ENCODE results near the gene CHTOP.
A peak's percentile ranks its signal among the peaks of the same experiment; 100 is the strongest.
"Not testable (repeated sequence)": the region's sequence is repeated elsewhere in the genome, so short reads cannot be mapped to it uniquely, and the experiment has no call there.

The CHTOP gene, protein sequence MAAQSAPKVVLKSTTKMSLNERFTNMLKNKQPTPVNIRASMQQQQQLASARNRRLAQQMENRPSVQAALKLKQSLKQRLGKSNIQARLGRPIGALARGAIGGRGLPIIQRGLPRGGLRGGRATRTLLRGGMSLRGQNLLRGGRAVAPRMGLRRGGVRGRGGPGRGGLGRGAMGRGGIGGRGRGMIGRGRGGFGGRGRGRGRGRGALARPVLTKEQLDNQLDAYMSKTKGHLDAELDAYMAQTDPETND

DNA sequence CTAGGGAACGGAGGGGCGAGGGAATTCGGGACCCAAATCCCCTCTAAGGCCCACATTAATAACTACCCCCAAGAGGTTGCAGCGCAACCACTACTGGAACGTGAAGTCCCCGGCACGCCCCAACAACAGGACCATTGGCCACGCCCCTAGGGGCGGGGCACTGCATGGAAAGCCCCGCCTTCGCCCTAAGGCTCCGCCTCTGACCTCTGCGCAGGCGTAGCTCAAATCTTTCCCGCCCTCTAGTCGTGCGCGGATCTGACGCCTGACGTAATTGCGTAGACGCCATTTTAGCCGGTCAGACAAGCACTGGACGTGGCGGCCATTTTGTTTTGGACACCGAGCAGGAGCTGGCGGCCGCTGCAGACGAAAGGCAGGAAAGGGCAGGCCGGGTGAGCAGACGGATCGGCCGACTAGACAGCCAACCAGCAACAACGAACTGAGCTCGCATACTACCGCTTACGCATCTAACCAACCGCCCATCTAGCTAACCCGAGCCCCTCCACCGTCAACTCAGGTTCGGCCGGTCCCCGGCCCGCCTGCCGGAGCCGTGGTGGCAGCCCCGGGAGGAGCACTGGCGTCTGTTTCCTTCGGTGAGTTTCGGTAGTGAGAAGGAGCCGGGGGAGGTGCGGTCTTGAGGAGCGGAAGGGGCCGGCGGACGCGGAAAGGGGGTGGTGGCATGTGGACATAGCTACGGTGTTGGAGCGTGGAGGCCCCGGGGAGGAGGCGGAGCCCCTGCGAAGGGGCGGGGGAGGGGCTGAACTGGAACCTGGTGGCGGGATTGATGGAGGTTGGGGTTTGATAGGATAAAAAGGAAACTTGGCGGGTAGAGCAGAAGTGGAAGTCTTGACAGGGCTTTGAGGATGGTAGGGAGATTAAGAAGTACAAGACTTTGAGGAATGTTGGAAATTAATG lies at the start of gene CHTOP:
CHTOP (plus strand) TSS at position 313 of the 912 bp plus-strand sequence. CDS start 2,523 bp downstream, outside the sequence.
- DNase-seq (ENCODE audit: low read depth) = peak; percentile 99
- peak within 1 kb of the TSS; percentile 99 for H3K4me3 ChIP-seq (ENCODE audit: low read length)
- TF ChIP-seq, protein P1, sequence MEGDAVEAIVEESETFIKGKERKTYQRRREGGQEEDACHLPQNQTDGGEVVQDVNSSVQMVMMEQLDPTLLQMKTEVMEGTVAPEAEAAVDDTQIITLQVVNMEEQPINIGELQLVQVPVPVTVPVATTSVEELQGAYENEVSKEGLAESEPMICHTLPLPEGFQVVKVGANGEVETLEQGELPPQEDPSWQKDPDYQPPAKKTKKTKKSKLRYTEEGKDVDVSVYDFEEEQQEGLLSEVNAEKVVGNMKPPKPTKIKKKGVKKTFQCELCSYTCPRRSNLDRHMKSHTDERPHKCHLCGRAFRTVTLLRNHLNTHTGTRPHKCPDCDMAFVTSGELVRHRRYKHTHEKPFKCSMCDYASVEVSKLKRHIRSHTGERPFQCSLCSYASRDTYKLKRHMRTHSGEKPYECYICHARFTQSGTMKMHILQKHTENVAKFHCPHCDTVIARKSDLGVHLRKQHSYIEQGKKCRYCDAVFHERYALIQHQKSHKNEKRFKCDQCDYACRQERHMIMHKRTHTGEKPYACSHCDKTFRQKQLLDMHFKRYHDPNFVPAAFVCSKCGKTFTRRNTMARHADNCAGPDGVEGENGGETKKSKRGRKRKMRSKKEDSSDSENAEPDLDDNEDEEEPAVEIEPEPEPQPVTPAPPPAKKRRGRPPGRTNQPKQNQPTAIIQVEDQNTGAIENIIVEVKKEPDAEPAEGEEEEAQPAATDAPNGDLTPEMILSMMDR (IDR thresholded peaks at IDR 0.05; ENCODE audit: insufficient read depth, low read depth, low read length, missing control alignments) = no peak

DNA sequence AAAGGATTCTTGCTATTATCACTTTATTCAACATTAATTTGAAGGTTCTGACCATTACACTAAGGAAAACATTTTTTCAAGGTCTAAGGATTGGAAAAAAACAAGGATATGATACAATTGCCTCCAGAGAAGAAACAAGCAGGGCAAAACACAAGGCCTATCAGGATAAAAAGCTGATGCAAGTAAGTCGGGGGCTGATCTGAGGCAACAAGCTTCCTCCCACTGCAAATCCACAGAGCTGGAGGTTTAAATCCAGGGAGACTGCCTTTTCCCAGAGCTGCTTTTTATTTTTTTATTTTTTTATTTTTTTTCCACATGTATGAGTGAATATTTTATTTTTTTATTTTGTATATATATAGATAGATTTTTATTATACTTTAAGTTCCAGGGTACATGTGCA lies 48.9 kb upstream of the CHTOP start:
- TF ChIP-seq, protein P1 (IDR thresholded peaks at IDR 0.05; ENCODE audit: insufficient read depth, low read depth, low read length, missing control alignments) = no peak
- H3K4me3 ChIP-seq (ENCODE audit: low read length) = no peak overlapping the region
- DNase-seq (ENCODE audit: low read depth) = no peak

DNA sequence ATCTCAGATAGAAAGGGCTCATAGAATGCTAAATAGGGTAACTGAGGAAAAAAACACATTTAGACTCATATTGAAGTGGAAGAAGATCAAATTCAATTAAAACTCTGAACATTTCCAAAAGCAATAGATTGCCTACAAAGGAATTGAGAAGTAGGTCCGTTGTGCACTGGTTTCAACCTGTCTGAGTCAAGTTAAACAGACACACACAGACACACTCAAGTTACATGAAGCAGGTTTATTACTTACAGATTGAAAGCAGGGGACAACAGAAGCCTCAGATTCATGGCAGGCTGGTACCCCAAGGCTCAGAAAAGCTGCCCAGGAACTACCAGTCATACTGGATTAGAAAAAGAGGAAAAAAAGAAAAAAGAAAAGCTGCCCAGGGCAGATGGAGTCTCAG lies 47.5 kb upstream of the CHTOP start:
- H3K4me3 ChIP-seq (ENCODE audit: low read length) = no peak overlapping the region
- TF ChIP-seq, protein P1 (IDR thresholded peaks at IDR 0.05; ENCODE audit: insufficient read depth, low read depth, low read length, missing control alignments) = no peak
- no peak for DNase-seq (ENCODE audit: low read depth)

DNA sequence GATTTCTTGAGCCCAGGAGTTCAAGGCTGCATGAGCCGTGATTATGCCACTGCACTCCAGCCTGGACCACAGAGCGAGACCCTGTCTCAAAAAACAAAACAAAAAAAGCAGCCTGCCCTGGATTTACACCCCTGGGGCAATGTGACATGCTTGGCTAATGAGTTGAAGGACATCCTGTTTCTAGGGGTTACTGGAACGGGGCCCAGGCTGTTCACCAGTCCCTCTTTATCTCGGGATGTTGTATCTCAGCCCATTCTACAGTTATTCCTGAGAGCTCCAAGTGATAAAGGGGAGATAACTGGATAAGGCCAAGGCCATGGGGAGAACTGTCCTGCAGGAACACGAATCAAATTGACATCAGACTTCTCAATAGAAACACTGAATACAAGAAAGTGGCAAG lies 46.6 kb upstream of the CHTOP start:
- H3K4me3 ChIP-seq (ENCODE audit: low read length) = no peak overlapping the region
- TF ChIP-seq, protein P1 (IDR thresholded peaks at IDR 0.05; ENCODE audit: insufficient read depth, low read depth, low read length, missing control alignments) = no peak
- DNase-seq (ENCODE audit: low read depth) = no peak

DNA sequence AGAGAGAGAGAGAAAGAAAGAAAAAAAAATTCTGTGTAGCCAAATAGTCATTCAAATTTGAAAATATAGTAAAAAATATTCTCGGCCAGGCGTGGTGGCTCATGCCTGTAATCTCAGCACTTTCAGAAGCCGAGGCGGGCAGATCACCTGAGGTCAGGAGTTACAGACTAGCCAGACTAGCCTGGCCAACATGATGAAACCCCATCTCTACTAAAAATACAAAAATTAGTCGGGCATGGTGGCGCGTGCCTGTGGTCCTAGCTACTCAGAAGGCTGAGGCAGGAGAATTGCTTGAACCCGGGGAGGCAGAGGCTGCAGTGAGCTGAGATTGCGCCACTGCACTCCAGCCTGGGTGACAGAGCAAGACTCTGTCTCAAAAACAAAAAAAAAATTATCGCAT lies 45.8 kb upstream of the CHTOP start:
- H3K4me3 ChIP-seq (ENCODE audit: low read length); DNase-seq (ENCODE audit: low read depth): not testable (repeated sequence)

DNA sequence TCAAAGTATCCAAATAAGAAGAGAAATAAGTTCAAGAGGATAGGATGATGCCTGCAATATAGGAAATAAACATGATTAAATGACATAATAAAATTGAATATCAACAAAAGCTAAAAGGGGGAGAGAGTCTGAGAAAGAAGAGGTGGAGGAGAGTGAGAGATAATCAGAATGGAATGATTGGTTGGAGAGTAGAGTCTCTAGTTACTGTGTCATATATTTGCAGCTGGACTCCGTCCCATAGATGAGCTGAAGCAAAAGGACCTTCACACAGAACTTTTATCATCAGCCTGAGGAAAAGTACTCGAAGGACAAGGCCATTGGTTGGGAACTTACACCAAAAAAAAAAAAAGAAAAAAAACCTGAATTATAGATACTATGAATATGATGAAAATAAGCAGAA lies 45.4 kb upstream of the CHTOP start:
- no peak for DNase-seq (ENCODE audit: low read depth)
- H3K4me3 ChIP-seq (ENCODE audit: low read length) = no peak overlapping the region
- TF ChIP-seq, protein P1 (IDR thresholded peaks at IDR 0.05; ENCODE audit: insufficient read depth, low read depth, low read length, missing control alignments) = no peak

DNA sequence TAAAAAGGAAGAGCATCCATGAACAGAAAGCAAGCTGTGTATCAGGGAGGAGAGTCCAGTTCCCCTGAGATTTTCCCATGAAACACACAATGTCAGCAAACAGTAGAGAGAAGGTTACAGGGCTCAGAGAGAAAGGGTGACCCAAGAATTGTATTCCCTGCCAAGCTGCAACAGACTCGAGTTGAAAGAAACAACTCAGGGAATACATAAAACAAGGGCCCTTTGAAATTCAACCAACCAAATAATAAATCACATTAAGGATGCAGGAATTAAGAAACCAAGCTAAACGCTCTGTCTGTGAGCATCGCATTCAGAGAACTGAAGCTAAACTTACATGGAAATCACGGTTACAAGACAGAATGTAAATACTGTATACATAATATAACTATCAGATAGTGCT lies 41.1 kb upstream of the CHTOP start:
- no peak for DNase-seq (ENCODE audit: low read depth)
- TF ChIP-seq, protein P1 (IDR thresholded peaks at IDR 0.05; ENCODE audit: insufficient read depth, low read depth, low read length, missing control alignments) = no peak
- H3K4me3 ChIP-seq (ENCODE audit: low read length) = no peak overlapping the region

All from epithelial cell of esophagus (primary cell).